CD14-positive monocyte (primary cell): ENCODE data around the gene TTLL11. TPM values are rescaled to one million over a fixed set of nuclear protein-coding genes. Genes with fewer than 3 reads are reported as not detected.

ENCODE experiments used
- DNase-seq, 3 donors: peaks; one replicate each; pipeline ENCODE4 v3.0.0-alpha.2; 2011 to 2022
- H2AFZ ChIP-seq: 2 replicates; pipeline ENCODE4 v1.6.0; 2012; ENCODE audit warnings: mild to moderate bottlenecking, low read depth, low read length, inconsistent platforms; ENCODE audit not compliant: insufficient read depth, poor library complexity, severe bottlenecking
- H3K27ac ChIP-seq, 2 donors: 1 replicate in 1 of 2; 2 replicates in 1 of 2; pipeline ENCODE4 v1.5.1; 2012 to 2013; ENCODE audit warnings: low read length in 2 of 2, control low read depth in 1 of 2, inconsistent platforms in 1 of 2, low read depth in 1 of 2, mild to moderate bottlenecking in 1 of 2
- H3K27me3 ChIP-seq, 2 donors: one replicate each; pipeline versions ENCODE4 v1.6.0 to v1.6.1; 2011 to 2013; ENCODE audit warnings: low read length in 2 of 2; ENCODE audit not compliant: control insufficient read depth in 2 of 2, insufficient read depth in 2 of 2
- H3K36me3 ChIP-seq, 2 donors: replicated peaks in 1 of 2; 1 replicate in 1 of 2; 2 replicates in 1 of 2; pipeline versions ENCODE4 v1.5.1 to v1.6.1; 2012 to 2013; ENCODE audit warnings: low read length in 2 of 2, control low read depth in 1 of 2, inconsistent platforms in 1 of 2, mild to moderate bottlenecking in 1 of 2; ENCODE audit not compliant: insufficient read depth in 2 of 2, control insufficient read depth in 1 of 2
- H3K4me1 ChIP-seq, 2 donors: 1 replicate in 1 of 2; 2 replicates in 1 of 2; pipeline versions ENCODE4 v1.5.1 to v1.6.1; 2012 to 2013; ENCODE audit warnings: low read length in 2 of 2, control low read depth in 1 of 2, inconsistent platforms in 1 of 2, mild to moderate bottlenecking in 1 of 2, moderate library complexity in 1 of 2; ENCODE audit not compliant: insufficient read depth in 2 of 2, control insufficient read depth in 1 of 2
- H3K4me2 ChIP-seq: replicated peaks from 2 replicates; pipeline ENCODE3; 2012; ENCODE audit warnings: low read length, moderate library complexity, mild to moderate bottlenecking; ENCODE audit not compliant: poor library complexity, severe bottlenecking; ENCODE audit errors: extremely low read depth
- H3K4me3 ChIP-seq, 3 experiments: fragments of 200-600 bp in 1 of 3; sonication (generic) in 1 of 3; replicated peaks in 1 of 3; 1 replicate in 2 of 3; 2 replicates in 1 of 3; pipeline ENCODE4 v1.5.1; 2011 to 2013; ENCODE audit warnings: low read length in 3 of 3, mild to moderate bottlenecking in 3 of 3, control low read depth in 2 of 3, low read depth in 2 of 3, inconsistent platforms in 1 of 3, moderate library complexity in 1 of 3
- H3K79me2 ChIP-seq: 2 replicates; pipeline ENCODE4 v1.6.0; 2012; ENCODE audit warnings: mild to moderate bottlenecking, control low read depth, inconsistent platforms, low read length, moderate library complexity; ENCODE audit not compliant: insufficient read depth
- H3K9ac ChIP-seq: 2 replicates; pipeline ENCODE4 v1.6.0; 2017; ENCODE audit warnings: low read length, mild to moderate bottlenecking; ENCODE audit not compliant: insufficient read depth, poor library complexity, severe bottlenecking
- H3K9me3 ChIP-seq, 2 donors: replicated peaks in 1 of 2; 1 replicate in 1 of 2; 2 replicates in 1 of 2; pipeline versions ENCODE4 v1.5.1 to v1.6.1; 2012 to 2013; ENCODE audit warnings: low read length in 2 of 2, control low read depth in 1 of 2; ENCODE audit not compliant: control insufficient read depth in 1 of 2, insufficient read depth in 1 of 2
- H4K20me1 ChIP-seq: 2 replicates; pipeline ENCODE4 v1.6.0; 2012; ENCODE audit warnings: mild to moderate bottlenecking, low read length, control low read depth, moderate library complexity; ENCODE audit not compliant: insufficient read depth
- H3K27ac Mint-ChIP-seq, 7 donors: one replicate each; pipeline ENCODE4 v1.8.0; 2020; ENCODE audit warnings: mild to moderate bottlenecking in 7 of 7, mixed read lengths in 7 of 7, moderate library complexity in 6 of 7, inconsistent platforms in 2 of 7
- H3K27me3 Mint-ChIP-seq, 3 donors: one replicate each; pipeline ENCODE4 v1.8.0; 2021 to 2022; ENCODE audit warnings: low read depth in 3 of 3, mild to moderate bottlenecking in 3 of 3, mixed read lengths in 3 of 3, moderate library complexity in 3 of 3, inconsistent platforms in 1 of 3
- H3K36me3 Mint-ChIP-seq, 2 donors: one replicate each; pipeline ENCODE4 v1.8.0; 2020; ENCODE audit warnings: mixed read lengths in 2 of 2, inconsistent platforms in 1 of 2, mild to moderate bottlenecking in 1 of 2
- H3K4me1 Mint-ChIP-seq: one replicate; pipeline ENCODE4 v1.8.0; 2020; ENCODE audit warnings: mild to moderate bottlenecking, mixed read lengths
- H3K4me3 Mint-ChIP-seq, 2 donors: one replicate each; pipeline ENCODE4 v1.8.0; 2020; ENCODE audit warnings: mild to moderate bottlenecking in 2 of 2, mixed read lengths in 2 of 2, moderate library complexity in 1 of 2
- H3K9me3 Mint-ChIP-seq, 7 donors: one replicate each; pipeline ENCODE4 v1.8.0; 2020 to 2022; ENCODE audit warnings: mixed read lengths in 7 of 7, mild to moderate bottlenecking in 6 of 7, moderate library complexity in 6 of 7, inconsistent platforms in 2 of 7
- CTCF ChIP-seq: fragments of 200-600 bp; IDR thresholded peaks from one replicate; pipeline ENCODE4 v1.8.0; 2022; ENCODE audit warnings: antibody characterized with exemption, mild to moderate bottlenecking
- WGBS: methylation state at CpG from one replicate; pipeline ENCODE4 v1.1.5; 2013; ENCODE audit warnings: missing lambda C conversion rate; ENCODE audit not compliant: insufficient coverage; 5-methylcytosine and 5-hydroxymethylcytosine counted together
- intact Hi-C, 2 donors: fragments of 100-400 bp; cut with micrococcal nuclease; formaldehyde crosslinking; loops; one replicate each; pipeline versions ENCODE4 v1.15.0 to v1.15.1; 2023
- polyA plus RNA-seq, 3 donors: library from polyadenylated mRNA; depleted of rRNA in 1 of 3; unstranded in 2 of 3; stranded (reverse) in 1 of 3; fragments of 300-500 nt in 2 of 3; fragments of >200 nt in 1 of 3; fragmentation: Illumina TruSeq in 2 of 3; gene quantifications; 1 replicate in 2 of 3; 2 replicates in 1 of 3; pipeline ENCODE4 v1.2.3, GENCODE V29; 2012 to 2021

TTLL11 gene
- polyA plus RNA-seq, 3 donors = 2.9 to 3.5 (median 3.1) TPM

- TF ChIP-seq CTCF = no peak
- no peak overlapping the region for H3K4me3 Mint-ChIP-seq
- H3K36me3 ChIP-seq = no peaks in the 10 kb centered on the region
- H3K4me2 ChIP-seq = no peak overlapping the region
- no peaks in the 10 kb centered on the region for H3K36me3 Mint-ChIP-seq
- H3K4me1 Mint-ChIP-seq = no peaks in the 10 kb centered on the region
- no peak for DNase-seq
- H3K27ac Mint-ChIP-seq = no peak overlapping the region
- no peak overlapping the region for H3K9ac ChIP-seq
- H3K4me1 ChIP-seq = no peaks in the 10 kb centered on the region
- H3K9me3 Mint-ChIP-seq = peaks cover 0 to 2% (median 0%) of the 10 kb centered on the region in 7 donors
- peaks cover 0 to 5% (median 4%) of the 10 kb centered on the region in 3 donors for H3K27me3 Mint-ChIP-seq
- no peak overlapping the region for H3K4me3 ChIP-seq
- intact Hi-C loops = no loop called here
- no peaks in the 10 kb centered on the region for H3K27me3 ChIP-seq
- no peaks in the 10 kb centered on the region for H4K20me1 ChIP-seq
- no peaks in the 10 kb centered on the region for H3K9me3 ChIP-seq
- no peak overlapping the region for H2AFZ ChIP-seq
- no peak overlapping the region for H3K27ac ChIP-seq
- 96% methylated on average over 7 of the region's 12 CpGs for WGBS
- no peaks in the 10 kb centered on the region for H3K79me2 ChIP-seq
These were observed 280.9 kb downstream of the TTLL11 start for GRCh38 chr9:121812159-121812735.

GRCh38 chr9:121811751-121812150 is 281.4 kb downstream of the TTLL11 start:
- Histone ChIP-seq H3K27ac (no peak overlapping the region), H2AFZ (no peak overlapping the region), H3K4me2 (no peak overlapping the region), H3K36me3 (no peaks in the 10 kb centered on the region), H3K9me3 (no peaks in the 10 kb centered on the region), H3K79me2 (no peaks in the 10 kb centered on the region), H3K27me3 (no peaks in the 10 kb centered on the region), H4K20me1 (no peaks in the 10 kb centered on the region), H3K4me3 (no peak overlapping the region), H3K4me1 (no peaks in the 10 kb centered on the region), H3K9ac (no peak overlapping the region)
- intact Hi-C loops = no loop called here
- H3K9me3 Mint-ChIP-seq = peaks cover 0 to 2% (median 0%) of the 10 kb centered on the region in 7 donors
- H3K27ac Mint-ChIP-seq = no peak overlapping the region
- no peak for DNase-seq
- WGBS = 91% methylated on average over 6 of the region's 10 CpGs
- no peaks in the 10 kb centered on the region for H3K4me1 Mint-ChIP-seq
- H3K36me3 Mint-ChIP-seq = no peaks in the 10 kb centered on the region
- no peak overlapping the region for H3K4me3 Mint-ChIP-seq
- no peak for TF ChIP-seq CTCF
- H3K27me3 Mint-ChIP-seq = peaks cover 0 to 4% (median 3%) of the 10 kb centered on the region in 3 donors
